H1 (cell line): ENCODE results near the gene DYNC2H1. TPM values are rescaled to one million over a fixed set of nuclear protein-coding genes. Genes with fewer than 3 reads are reported as not detected.

ENCODE experiments used
- BRCA1 ChIP-seq: IDR thresholded peaks from 2 replicates; pipeline ENCODE4 v1.6.1; 2012; ENCODE audit warnings: low read depth, low read length, improper control_type of control experiment
- CEBPB ChIP-seq: IDR thresholded peaks from 2 replicates; pipeline ENCODE4 v1.6.1; 2012; ENCODE audit warnings: low read depth, low read length
- CHD1 ChIP-seq: IDR thresholded peaks from 2 replicates; pipeline ENCODE4 v1.6.1; 2012; ENCODE audit warnings: low read depth, low read length, improper control_type of control experiment
- EP300 ChIP-seq, 2 experiments: IDR thresholded peaks; 1 replicate in 1 of 2; 2 replicates in 1 of 2; pipeline ENCODE4 v1.6.1; 2011 to 2012; ENCODE audit warnings: low read depth in 2 of 2, low read length in 2 of 2, mild to moderate bottlenecking in 2 of 2, borderline replicate concordance in 1 of 2, inconsistent platforms in 1 of 2, moderate library complexity in 1 of 2
- GABPA ChIP-seq: IDR thresholded peaks from 2 replicates; pipeline ENCODE4 v1.6.1; 2011; ENCODE audit warnings: mild to moderate bottlenecking, low read length, moderate library complexity, borderline replicate concordance; ENCODE audit not compliant: insufficient read depth
- SP1 ChIP-seq: IDR thresholded peaks from 2 replicates; pipeline ENCODE4 v1.6.1; 2011; ENCODE audit warnings: low read depth, low read length
- TCF12 ChIP-seq: IDR thresholded peaks from 2 replicates; pipeline ENCODE4 v1.6.1; 2011; ENCODE audit warnings: low read depth, mild to moderate bottlenecking, low read length
- polyA plus RNA-seq, 7 experiments: library from polyadenylated mRNA; depleted of rRNA in 3 of 7; stranded (reverse) in 5 of 7; unstranded in 2 of 7; fragments of >200 nt in 5 of 7; fragments of 200-250 nt in 2 of 7; gene quantifications; 1 replicate in 5 of 7; 2 replicates in 1 of 7; 4 replicates in 1 of 7; pipeline versions ENCODE4 v1.2.1 to v1.2.3, GENCODE V29; 2011 to 2013; ENCODE audit warnings: missing spikeins in 2 of 7, mixed read lengths in 2 of 7
- total RNA-seq: library from RNA; stranded (reverse); fragmentation: NEBNext Ultra II Directional; extraction: Animal tissue kit (Norgen Biotek cat#: 25700); gene quantifications from 2 replicates; pipeline ENCODE4 v1.2.1, GENCODE V29; 2021

Gene DYNC2H1
- total and polyA plus RNA-seq, 2 of the 8 experiments (the other 6 are each of a cell fraction or from before 2014, with no cell fraction given): 6.2 to 12.0 TPM

GRCh38 chr11:103488579-103488978 lies 379.4 kb downstream of the DYNC2H1 start (continued):
- TF ChIP-seq BRCA1: no peak
- TF ChIP-seq GABPA: no peak
- no peak for TF ChIP-seq EP300 (IDR thresholded peaks at IDR 0.05; ENCODE audit: borderline replicate concordance in 1 of 2, low read depth in 2 of 2, low read length in 2 of 2)
- TF ChIP-seq CHD1: no peak
- no peak for TF ChIP-seq TCF12
- no peak for TF ChIP-seq SP1
- TF ChIP-seq CEBPB: no peak
- TF ChIP-seq, all 59 proteins: peak for 0
